ENCODE data around the gene RGS9.
"Not testable (repeated sequence)": the region's sequence is repeated elsewhere in the genome, so short reads cannot be mapped to it uniquely, and the experiment has no call there.

The RGS9 gene

DNA sequence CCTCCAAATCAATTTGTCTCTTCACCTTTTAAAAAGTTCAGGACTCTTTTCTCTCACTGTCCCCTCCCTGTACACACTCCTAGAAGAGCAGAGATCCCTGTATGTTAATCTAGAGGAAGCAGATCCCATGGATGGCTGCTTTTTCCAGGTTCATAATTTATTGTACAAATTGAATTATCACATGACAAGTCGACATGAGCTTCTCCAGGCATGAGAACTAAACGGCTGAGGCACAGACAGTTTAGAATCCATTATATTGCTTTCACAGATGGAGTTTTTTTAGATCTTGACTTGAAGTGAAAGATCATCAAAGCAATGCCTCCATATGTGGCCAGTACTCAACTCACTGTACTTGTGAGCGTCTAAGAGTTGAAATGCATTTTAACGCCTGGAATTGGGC, 47.9 kb downstream of the RGS9 start:
- DNase-seq = no peak

DNA sequence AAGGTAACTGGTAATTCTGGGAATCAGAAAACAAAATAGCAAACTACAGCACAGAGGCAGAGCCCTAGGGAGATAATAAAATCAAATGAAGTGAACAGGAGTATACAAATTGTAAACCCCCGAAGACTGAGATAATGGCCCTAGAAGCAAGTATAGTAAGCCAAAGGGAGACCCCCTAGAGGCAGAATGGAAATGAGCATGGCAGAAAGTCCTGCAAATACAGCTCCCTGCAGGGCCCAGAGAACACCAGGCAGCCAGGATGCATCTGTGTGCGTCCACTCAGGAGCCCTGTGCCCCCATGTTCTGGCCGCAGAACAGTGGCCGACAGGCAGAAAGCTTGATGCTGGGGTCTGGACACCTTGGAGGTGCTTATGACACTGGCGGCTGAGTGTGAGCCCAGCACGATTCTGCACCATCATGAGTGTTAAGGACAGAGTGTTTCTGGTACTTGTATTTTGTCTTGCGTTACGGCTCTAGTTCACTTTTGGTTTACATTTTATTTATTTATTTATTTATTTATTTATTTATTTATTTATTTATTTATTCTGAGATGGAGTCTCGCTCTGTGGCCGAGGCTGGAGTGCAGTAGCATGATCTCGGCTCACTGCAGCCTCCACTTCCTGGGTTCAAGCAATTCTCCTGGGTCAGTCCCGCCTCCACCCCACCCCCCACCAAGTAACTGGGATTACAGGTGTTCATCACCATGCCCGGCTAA, 48.7 kb downstream of the RGS9 start:
- no peak for DNase-seq

- no peak for DNase-seq
These were observed 53.4 kb downstream of the RGS9 start for GRCh38 chr17:65190467-65191097.

DNA sequence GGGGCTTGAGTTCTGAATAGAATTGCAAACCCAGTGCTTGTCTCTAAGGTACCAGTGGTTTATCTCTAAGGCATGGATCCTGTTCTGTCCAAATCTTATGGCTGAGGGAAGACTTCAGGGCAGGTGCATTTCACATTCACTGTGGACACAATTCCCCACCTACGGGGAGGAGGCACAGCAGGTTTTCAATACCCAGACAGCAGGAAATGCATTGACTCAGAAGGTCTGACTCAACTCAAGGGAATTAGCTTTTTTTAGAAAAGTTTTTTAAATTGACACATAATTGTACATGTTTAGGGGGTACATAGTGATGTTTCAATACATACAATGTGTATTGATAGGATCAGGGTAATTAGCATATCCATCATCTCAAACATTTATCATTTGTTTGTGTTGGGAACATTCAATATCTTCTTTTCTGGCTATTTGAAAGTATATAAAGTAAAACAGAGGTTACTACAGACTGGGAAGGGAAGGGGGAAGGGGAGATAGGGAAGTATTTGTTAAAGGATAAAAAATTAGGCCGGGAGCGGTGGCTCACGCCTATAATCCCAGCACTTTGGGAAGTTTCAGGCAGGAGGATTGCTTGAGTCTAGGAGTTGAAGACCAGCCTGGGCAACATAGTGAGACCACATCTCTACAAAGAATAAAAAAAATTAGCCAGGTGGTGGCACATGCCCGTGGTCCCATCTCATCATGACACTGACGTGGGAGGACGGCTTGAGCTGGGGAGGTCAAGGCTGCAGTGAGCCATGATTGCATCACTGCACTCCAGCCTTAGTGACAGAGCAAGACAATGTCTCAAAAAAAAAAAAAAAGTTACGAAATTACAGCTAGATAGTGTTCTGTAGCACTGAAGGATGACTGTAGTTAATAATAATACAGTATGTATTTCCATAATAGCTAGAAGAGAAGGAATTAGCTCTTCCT, 54.9 kb downstream of the RGS9 start:
- DNase-seq = peak; percentile 28 to 53

GRCh38 chr17:65193305-65193704, 56.1 kb downstream of the RGS9 start:
- DNase-seq = peak; percentile 75 to 90

- peak in 1 of 2 donors; percentile 20 for DNase-seq
These were observed 56.6 kb downstream of the RGS9 start for GRCh38 chr17:65193716-65194293.

DNA sequence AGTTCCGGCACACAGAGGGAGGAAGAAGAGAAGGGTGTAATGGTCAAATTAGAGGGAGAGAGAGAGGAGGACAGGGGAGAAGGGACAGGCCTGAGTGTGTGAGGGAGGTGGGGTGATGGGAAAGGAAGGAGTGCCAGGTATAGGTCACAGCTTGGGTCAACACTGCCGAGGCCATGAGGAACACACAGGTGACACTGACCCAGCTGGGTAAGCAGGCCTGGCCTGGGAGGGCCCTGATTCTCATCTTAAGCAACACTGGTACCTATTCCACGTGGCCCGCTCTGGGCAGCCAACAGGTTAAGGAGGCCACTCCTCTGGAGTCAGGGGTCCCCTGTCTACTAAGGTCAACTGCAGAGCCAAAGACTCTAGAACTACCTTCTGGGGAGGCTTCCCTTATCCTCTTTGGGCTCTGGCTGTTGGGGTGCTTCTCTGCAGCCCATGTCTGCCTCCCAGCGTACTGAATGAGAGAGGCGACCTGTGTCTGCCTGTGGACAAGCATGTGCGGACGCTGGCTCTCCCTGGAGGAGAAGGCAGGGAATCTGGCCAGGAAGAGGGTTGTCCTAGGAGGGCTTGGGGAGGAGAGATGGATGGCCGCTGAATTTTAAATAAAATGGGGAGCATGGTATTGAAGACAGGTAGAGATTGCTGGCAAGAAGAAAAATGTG, 57.6 kb downstream of the RGS9 start:
- DNase-seq = no peak

GRCh38 chr17:65195716-65196115, 58.5 kb downstream of the RGS9 start:
- no peak for DNase-seq

- no peak for DNase-seq
These were observed 59.4 kb downstream of the RGS9 start for GRCh38 chr17:65196617-65197016.

DNA sequence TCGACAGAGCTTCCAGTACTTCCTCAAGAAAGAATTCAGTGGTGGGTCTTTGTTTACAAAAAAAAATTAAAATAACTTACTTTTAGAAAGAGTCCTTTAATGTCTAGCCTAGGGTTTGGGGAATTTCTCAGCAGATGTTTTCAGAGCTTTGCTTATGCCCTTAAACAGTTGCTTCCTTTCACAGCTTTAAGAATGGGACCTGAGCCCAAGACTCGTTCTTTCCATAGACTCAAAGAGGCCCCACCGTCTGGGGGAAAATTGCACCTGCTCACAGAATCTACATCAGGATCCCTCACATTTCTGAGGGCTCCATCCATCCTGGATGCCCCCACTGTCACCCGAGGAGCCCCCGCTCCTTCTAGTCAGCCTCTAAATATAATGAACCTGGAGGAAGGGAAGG, 60.0 kb downstream of the RGS9 start:
- no peak for DNase-seq

GRCh38 chr17:65198653-65199382, 61.6 kb downstream of the RGS9 start:
- DNase-seq = peak; percentile 44 to 81

DNA sequence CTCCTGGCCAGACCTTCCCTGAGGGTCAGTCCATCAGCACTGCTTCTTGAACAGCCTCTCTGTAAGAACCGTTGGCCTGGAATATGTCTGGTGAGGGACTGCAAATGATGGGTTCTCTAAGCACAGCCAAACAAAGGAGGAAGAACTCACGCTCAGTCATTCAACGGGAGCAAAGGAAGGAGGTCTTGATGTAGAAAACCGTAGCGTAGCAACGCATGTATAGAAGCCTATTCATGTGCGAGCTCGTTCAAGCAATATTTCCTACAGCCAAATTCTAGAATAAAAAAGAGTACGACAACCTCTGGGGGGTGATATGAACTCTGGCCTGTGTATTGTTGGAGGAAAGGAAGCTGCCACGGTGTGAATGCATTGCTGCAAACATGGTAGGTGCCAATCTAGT, 64.2 kb downstream of the RGS9 start:
- DNase-seq = no peak

DNA sequence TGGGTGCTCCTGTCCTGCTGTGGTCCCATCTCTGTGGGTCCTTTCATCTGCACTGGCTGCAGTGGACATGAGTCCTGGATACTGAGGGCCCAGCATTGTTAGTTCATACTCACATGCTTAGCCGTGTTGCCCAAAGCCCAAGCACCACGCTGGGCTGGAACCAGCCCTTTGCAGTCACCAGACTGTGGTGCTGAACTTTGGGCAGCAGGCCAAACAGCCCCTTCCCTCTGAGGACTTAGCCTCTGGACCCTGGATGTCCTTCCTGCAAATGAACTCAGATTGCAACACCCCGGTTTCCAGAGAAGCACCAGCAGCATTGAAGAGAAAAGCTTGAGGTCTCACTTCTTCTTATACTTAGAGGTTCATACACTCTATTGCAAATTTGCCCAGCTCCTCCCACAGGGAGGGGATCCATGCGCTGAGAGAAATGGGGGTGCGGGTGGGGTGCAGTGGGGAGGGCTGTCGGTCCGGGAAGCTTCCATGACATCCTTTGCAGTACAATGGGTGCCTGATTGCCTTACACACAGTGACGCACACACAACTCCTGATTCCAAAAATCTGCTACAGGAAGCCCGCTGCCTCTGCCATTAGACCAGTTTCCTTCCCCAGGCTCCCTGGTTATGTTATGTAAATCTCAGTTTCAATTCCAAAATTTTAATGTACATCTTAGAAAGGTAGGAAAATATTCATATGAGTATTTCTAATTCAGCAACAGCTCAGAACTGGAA, 65.8 kb downstream of the RGS9 start:
- peak in 1 of 2 donors; percentile 20 for DNase-seq

DNA sequence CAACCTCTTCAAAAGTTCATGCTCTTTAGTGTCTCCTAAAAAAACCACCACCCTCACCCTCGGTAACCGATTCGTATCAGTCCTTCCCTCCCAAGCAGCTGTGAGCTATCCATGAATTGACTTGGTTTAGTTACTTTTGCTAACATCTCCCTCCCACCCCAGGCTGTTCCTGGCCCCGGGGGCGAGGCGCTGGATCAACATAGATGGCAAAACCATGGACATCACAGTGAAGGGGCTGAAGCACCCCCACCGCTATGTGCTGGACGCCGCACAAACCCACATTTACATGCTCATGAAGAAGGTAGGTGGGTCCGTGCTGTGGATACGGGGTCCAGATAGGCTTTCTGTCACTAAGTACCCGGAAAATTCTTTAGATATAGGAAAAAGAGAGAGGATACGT, 66.8 kb downstream of the RGS9 start:
- DNase-seq = no peak

- no peak for DNase-seq
These were observed 68.5 kb downstream of the RGS9 start for GRCh38 chr17:65205655-65206054.

GRCh38 chr17:65207448-65207847, 70.3 kb downstream of the RGS9 start:
- DNase-seq = not testable (repeated sequence)

DNA sequence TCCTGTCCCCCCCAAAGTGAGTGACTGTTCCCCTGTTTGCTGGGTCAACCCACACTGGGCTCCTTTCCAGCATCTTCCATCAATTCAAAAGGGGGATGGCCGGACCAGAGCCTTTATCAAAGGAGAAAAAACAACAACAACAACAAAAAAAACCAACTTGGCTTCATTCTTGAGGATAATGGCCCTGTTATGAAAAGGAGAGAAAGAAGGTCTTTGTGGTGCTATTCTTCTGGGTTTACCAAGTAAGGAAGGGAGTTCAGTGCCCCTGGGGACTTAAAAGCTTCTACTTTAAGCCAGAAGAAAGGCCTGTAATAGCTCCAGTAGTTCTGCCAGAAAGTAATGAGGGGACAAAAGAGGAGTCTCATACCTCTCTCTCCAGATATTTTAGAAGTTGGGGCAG, 71.5 kb downstream of the RGS9 start:
- no peak for DNase-seq

GRCh38 chr17:65218261-65218660, 81.1 kb downstream of the RGS9 start:
- DNase-seq = no peak

DNA sequence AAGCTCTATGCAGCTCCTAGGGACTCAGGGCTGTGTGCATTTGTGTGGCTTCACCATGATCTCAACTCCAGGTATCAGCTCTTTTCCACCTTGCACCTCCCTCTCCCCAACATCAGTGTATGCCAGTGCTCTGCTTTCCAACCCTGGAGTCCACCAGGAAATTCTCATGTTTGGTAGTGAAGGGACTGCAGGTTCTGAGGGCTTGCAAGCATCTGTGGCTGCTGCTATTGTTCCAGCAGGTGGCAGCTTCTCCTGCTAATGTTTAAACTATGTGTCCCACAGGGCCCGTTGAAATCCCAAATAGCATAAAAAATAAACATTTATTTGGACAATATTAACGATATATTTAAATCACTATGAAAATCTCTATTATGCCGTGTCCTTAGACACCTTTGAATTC, 82.0 kb downstream of the RGS9 start:
- no peak for DNase-seq

DNA sequence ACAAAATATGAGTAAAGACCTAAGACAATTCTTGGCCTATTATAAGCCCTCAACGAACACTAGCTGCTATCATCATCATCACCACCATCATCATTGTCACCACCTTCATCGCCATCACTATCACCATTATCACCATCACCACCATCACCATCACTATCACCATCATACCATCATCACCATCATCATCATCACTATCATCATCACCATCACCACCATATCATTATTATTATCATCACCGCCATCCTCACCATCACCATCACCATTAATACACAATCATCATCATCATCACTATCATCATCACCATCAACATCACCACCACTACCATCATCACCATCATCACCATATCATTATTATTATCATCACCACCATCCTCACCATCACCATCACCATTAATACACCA, 82.5 kb downstream of the RGS9 start:
- DNase-seq = no peak

- no peak for DNase-seq
These were observed 83.6 kb downstream of the RGS9 start for GRCh38 chr17:65220732-65221131.
